Measurements from ENCODE around the gene SLC36A4.
"Not testable (repeated sequence)": the region's sequence is repeated elsewhere in the genome, so short reads cannot be mapped to it uniquely, and the experiment has no call there.

SLC36A4 gene

GRCh38 chr11:93197380-93198214 lies at the start of gene SLC36A4:
Gene SLC36A4 (minus strand): TSS chr11:93197991. CDS start chr11:93197832, 159 bp downstream.
- peak; percentile 65 to 72 for DNase-seq (ENCODE audit: low read depth in 1 of 2, low spot score in 1 of 2)

- DNase-seq (ENCODE audit: low read depth in 1 of 2, low spot score in 1 of 2) = not testable (repeated sequence)
These were observed 49.0 kb upstream of the SLC36A4 start for GRCh38 chr11:93246790-93247189.

- DNase-seq (ENCODE audit: low read depth in 1 of 2, low spot score in 1 of 2) = no peak
These were observed 46.2 kb upstream of the SLC36A4 start for GRCh38 chr11:93244018-93244417.

DNA sequence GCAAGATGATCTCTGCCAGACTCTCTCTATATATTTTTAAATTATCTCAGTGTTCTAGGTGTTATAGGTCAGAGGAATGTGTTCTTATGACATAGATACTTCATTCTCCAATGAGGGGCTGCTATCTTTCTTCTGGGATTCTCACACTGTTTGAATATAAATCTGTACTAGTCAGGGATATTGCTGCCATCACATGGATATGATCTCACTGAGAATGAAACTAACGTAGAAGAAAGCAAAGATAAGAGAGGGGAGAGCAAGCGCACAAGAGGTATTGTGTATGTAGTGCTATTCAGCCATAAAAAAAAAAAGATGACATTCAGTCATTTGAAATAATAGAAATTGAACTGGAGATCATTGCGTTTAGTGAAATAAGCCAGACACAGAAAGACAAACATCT lies 42.2 kb upstream of the SLC36A4 start:
- DNase-seq (ENCODE audit: low read depth in 1 of 2, low spot score in 1 of 2) = no peak

- DNase-seq (ENCODE audit: low read depth in 1 of 2, low spot score in 1 of 2) = no peak
These were observed 41.2 kb upstream of the SLC36A4 start for GRCh38 chr11:93238956-93239355.

GRCh38 chr11:93236741-93237675 lies 39.2 kb upstream of the SLC36A4 start:
- no peak for DNase-seq (ENCODE audit: low read depth in 1 of 2, low spot score in 1 of 2)

- peak; percentile 33 to 50 for DNase-seq (ENCODE audit: low read depth in 1 of 2, low spot score in 1 of 2)
These were observed 36.9 kb upstream of the SLC36A4 start for GRCh38 chr11:93234602-93235207.

DNA sequence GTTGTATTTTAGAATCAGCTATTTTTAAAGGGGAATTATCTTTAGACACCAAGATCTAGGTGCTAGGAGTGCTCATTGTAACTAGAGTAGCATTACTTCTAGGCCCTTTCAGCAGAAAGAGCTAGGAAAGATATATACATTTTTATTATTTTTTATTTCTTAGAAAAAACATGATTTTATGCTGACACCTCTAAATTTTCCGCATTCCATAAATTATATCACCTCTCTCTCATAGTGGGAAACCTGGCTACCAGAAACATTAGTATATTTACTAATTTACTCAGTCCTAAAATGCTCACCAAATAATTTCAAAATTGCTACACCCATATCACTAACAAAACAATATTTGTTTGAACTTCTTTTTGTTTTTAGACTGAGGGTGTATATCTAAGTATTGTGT lies 32.1 kb upstream of the SLC36A4 start:
- no peak for DNase-seq (ENCODE audit: low read depth in 1 of 2, low spot score in 1 of 2)

DNA sequence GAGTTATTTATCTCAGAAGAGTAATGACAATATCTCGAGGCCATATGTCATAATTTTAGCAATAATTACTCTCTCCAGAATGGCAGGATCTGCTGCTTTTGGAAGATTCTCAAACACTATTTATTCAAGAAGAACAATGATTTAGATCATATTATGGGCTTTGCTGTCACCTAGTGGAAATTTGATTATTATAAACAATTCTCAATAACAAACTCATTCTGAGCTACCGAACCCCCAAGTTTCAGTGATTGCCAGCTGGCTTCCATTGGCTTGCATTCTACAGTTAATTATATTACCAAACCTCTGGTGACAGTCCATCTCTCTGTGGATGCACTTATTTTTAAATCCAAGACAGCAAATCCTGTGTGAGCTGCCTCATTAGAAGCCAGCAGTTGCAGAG lies 27.9 kb upstream of the SLC36A4 start:
- no peak for DNase-seq (ENCODE audit: low read depth in 1 of 2, low spot score in 1 of 2)

DNA sequence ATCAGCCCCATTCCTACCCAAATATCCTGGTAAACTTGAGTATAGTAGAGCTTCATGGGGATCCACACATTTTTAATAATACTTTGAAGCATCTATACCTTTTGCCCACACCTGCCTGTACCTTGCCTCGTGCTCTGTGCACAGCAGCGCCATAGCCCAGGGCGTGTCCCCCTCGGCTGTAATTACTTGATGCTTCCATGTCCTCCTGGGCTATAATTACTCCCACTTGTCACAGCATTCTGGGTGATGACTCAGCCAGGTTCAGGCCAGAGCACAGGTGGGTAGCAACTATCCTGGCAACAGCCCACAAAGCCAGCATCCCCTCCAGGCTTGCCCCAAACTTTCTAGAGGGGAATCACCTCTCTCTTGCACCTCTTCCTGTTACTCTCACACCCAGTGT lies 23.7 kb upstream of the SLC36A4 start:
- DNase-seq (ENCODE audit: low read depth in 1 of 2, low spot score in 1 of 2) = no peak

DNA sequence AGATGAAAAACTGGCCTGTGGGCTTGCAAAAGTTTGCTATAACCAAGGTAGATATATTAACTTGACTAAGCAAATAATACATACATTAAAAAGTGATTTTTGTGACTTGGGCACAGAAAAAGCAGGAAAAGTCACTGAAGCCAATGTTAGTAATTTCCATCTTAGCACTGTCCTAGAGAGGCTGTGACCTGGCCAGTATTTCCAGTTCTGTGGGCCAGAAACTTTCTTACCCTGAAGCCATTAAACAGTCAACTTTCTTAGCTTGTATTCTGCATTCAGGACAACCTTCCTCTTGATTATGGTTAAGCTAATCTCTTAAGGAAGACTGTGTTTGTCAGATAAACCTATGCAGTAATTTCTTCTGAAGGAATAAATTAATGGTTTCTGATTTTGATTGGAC lies 22.3 kb upstream of the SLC36A4 start:
- DNase-seq (ENCODE audit: low read depth in 1 of 2, low spot score in 1 of 2) = no peak

DNA sequence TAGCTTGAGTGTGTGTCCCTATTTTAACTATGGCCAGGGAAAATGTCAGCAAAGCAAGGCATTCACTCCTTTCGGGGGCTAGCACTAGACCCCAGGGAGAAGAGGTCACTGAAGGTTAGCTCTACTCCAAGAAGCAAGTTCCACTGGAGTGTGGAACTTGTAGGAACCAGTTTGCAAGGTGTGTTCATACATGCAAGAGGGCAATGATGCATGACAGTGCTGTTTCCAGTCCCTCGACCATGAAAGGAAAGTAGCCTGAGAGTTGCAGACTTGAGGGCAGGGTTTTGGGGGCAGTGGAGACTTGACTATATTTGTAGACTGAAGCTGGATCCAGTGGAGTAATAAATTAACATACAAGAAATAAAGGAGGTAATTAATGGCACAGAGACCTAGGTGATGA lies 21.6 kb upstream of the SLC36A4 start:
- no peak for DNase-seq (ENCODE audit: low read depth in 1 of 2, low spot score in 1 of 2)

DNA sequence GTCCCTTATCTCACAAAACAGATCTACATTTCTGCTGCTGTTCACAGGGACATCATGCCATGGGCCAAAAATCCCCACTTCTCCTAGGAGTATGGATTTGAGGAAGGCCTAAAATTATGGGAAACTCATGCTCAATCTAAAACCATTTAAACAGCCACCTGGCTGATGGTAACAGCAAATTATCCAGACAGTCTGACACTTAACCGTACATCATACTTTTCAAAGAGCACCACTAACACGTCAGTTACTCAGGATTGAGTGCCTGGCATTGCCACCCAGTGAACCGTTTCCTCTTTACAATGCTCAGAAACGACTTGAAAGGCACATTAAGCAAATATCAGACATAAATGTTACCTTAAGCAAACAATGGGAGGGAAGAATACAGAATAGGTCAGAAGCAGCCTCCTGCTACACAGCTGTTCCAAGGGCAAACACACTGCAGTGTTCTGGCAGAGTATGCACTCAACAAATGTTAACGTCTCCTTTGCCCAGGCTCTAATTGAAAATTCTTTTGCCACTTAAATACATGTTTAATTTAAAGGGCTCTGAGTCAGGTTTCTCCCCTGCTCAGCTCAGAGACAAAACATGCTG lies 18.8 kb upstream of the SLC36A4 start:
- DNase-seq (ENCODE audit: low read depth in 1 of 2, low spot score in 1 of 2) = no peak

DNA sequence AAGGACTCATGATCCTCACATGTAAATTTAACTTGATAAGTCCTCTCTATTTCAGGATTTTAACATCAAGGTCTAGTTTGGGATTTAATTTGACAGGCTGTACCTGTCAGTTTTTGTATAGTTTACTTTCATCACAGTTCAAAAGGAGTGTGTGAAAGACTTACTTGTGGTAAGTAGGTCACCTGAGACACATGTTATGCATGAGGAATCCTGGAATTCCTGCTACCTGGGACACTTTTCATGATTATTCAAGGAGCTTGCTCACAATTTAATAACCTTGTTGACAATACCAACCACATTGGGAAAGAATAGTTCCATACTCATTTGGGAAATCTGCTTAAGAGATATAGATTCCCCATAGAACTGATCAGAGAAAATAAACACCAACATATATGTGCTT lies 15.8 kb upstream of the SLC36A4 start:
- DNase-seq (ENCODE audit: low read depth in 1 of 2, low spot score in 1 of 2) = no peak

DNA sequence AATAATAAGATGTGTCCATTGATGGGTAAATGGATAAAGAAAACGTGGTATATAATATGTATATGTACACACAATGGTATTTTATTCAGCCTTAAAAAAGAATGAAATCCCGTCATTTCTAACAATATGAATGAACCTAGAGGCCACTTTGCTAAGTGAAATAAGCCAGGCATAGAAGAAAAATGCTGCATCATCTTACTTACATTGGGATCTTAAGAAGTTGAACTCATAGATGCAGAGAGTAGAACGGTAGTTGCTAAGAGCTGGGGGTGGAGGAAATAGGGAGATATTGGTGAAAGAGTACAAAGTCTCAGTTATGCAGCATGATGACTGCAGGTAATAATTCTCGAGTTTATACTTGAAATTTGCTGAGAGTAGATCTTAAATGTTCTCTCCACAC lies 14.3 kb upstream of the SLC36A4 start:
- no peak for DNase-seq (ENCODE audit: low read depth in 1 of 2, low spot score in 1 of 2)

- no peak for DNase-seq (ENCODE audit: low read depth in 1 of 2, low spot score in 1 of 2)
These were observed 11.7 kb upstream of the SLC36A4 start for GRCh38 chr11:93209466-93209865.

- DNase-seq (ENCODE audit: low read depth in 1 of 2, low spot score in 1 of 2) = no peak
These were observed 11.0 kb upstream of the SLC36A4 start for GRCh38 chr11:93208663-93209270.

DNA sequence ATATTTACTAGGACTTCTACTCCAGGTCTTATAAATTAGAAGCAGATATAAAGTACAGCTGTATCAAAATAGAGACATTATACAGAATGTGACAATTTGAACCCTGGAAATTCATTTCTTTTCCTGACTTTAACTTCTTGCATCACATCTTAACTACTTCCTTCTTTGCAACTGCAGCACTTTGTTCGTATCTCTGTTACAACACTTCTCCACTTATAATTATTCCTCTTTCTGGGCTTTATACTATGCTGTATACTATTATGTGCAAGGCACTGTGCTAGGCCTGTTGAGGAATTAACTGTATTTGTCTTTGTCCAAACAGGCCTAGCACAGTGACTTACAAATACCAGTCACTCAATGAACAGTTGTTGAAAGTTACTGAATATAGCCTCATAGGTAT lies 1.8 kb upstream of the SLC36A4 start:
- DNase-seq (ENCODE audit: low read depth in 1 of 2, low spot score in 1 of 2) = no peak

GRCh38 chr11:93198215-93198845 lies 539 bp upstream of the SLC36A4 start:
- no peak for DNase-seq (ENCODE audit: low read depth in 1 of 2, low spot score in 1 of 2)

DNA sequence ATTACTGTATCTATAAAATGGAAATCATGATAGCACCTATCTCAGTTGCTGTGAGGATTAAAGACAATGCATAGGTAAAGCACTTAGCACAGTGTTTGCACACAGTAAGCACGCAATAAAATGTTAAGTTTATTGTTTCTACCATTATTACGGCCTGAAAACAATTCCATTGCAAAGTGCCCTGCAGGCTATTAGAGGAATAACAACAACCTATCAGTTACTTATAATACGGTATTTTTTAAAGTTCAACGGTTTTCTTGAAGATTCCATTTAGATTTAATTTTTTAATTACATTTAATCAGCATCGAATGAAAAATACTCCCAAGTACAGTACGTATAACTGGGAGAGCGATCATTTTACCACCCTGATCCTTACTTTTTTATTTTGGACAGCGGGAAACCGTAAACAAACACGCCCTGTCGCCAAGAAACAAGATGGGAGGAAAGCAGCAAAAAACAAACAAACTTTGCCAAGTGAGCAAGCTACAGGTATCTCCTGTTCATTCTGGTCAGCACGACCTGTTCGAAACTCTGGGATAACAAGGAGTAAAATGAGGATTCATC lies 893 bp downstream of the SLC36A4 start:
- DNase-seq (ENCODE audit: low read depth in 1 of 2, low spot score in 1 of 2) = no peak

Data from stimulated activated CD4-positive, alpha-beta T cell treated with anti-CD3 and anti-CD28 coated beads, Interleukin-15, amount 100 ng/mL, for 1 hour (primary cell).